Left lung (tissue), 10 donors: ENCODE results near the gene PRKD2. TPM values are rescaled to one million over a fixed set of nuclear protein-coding genes. Genes with fewer than 3 reads are reported as not detected.
A peak's percentile ranks its signal among the peaks of the same experiment; 100 is the strongest.

ENCODE experiments used
- ATAC-seq: fragments of 200-7000 bp; cut with Tn5 transposase; one replicate; pipeline ENCODE4 v1.9.1; 2020; ENCODE audit warnings: moderate library complexity
- DNase-seq, 4 donors: peaks; one replicate each; pipeline ENCODE4 v3.0.0-alpha.2; 2013 to 2020
- H3K27ac ChIP-seq, 2 donors: fragments of 200-600 bp; sonication (generic) in 1 of 2; one replicate each; pipeline versions ENCODE4 v1.5.0 to v1.8.0; 2020 to 2021
- H3K27me3 ChIP-seq, 2 donors: fragments of 200-600 bp; sonication (generic) in 1 of 2; one replicate each; pipeline versions ENCODE4 v1.5.0 to v1.8.0; 2020 to 2021
- H3K36me3 ChIP-seq, 2 donors: fragments of 200-600 bp; sonication (generic) in 1 of 2; one replicate each; pipeline versions ENCODE4 v1.5.0 to v1.8.0; 2020 to 2021
- H3K4me1 ChIP-seq, 2 donors: fragments of 200-600 bp; one replicate each; pipeline ENCODE4 v1.8.0; 2021
- H3K4me3 ChIP-seq, 2 donors: fragments of 200-600 bp; sonication (generic) in 1 of 2; one replicate each; pipeline versions ENCODE4 v1.5.0 to v1.8.0; 2020 to 2021; ENCODE audit warnings: mild to moderate bottlenecking in 1 of 2
- H3K9me3 ChIP-seq, 2 donors: fragments of 200-600 bp; sonication (generic) in 1 of 2; one replicate each; pipeline versions ENCODE4 v1.5.0 to v1.8.0; 2020 to 2021
- CTCF ChIP-seq, 2 donors: fragments of 200-600 bp; sonication (generic) in 1 of 2; IDR thresholded peaks; one replicate each; pipeline versions ENCODE4 v1.5.0 to v1.8.0; 2021; ENCODE audit warnings: antibody characterized with exemption in 2 of 2
- intact Hi-C, 2 donors: fragments of 100-400 bp; cut with DNase I; formaldehyde crosslinking; loops; one replicate each; pipeline versions ENCODE4 v1.11.2 to v1.14.2; 2022
- polyA plus RNA-seq, 6 donors: library from polyadenylated mRNA; unstranded; fragments of 120-200 nt; gene quantifications; one replicate each; pipeline ENCODE4 v1.2.1, GENCODE V29; 2013; ENCODE audit not compliant: insufficient read length in 6 of 6
- total RNA-seq, 2 donors: library from RNA; stranded (reverse); fragmentation: NEBNext Ultra II Directional; extraction: Animal tissue kit (Norgen Biotek cat#: 25700); gene quantifications; one replicate each; pipeline ENCODE4 v1.2.1, GENCODE V29; 2021
- donor health status: DM: no; HTN: yes; CAD: no.
- donor health status: DM: no; HTN: no; CAD: no.

PRKD2 gene
- total and polyA plus RNA-seq, 8 donors, result 37.8 to 61.4 (median 53.1) TPM

- intact Hi-C loops, result loop anchor here (5.0 to 10.0 kb wide), 3 partner anchors 87 to 232 kb away; no protein-coding TSS in a partner anchor
- no peaks in the 10 kb centered on the region for H3K9me3 ChIP-seq
- ATAC-seq (peak; percentile 34), DNase-seq (peak in 1 of 4 donors; percentile 81)
- no peaks in the 10 kb centered on the region for H3K27me3 ChIP-seq
- TF ChIP-seq CTCF (IDR thresholded peaks at IDR 0.05), result no peak
- H3K27ac ChIP-seq, result peak overlapping the region in 1 of 2 donors; percentile 33
- no peak overlapping the region for H3K4me3 ChIP-seq
- peaks cover 0 to 23% of the 10 kb centered on the region in 2 donors for H3K36me3 ChIP-seq
- H3K4me1 ChIP-seq, result peaks cover 8 to 31% of the 10 kb centered on the region in 2 donors
Measured at GRCh38 chr19:46755077-46755852, 38.4 kb upstream of the PRKD2 start.

- peak; percentile 52 for ATAC-seq
- DNase-seq, result peak in 2 of 4 donors; percentile 50 to 76
- intact Hi-C loops, result loop anchor here in 1 of 2 donors (10.0 kb wide), 1 partner anchor 91 kb away; no protein-coding TSS in a partner anchor
- peak; percentile 16 to 38 for TF ChIP-seq CTCF (IDR thresholded peaks at IDR 0.05)
- Histone ChIP-seq H3K9me3 (no peaks in the 10 kb centered on the region), H3K27me3 (no peaks in the 10 kb centered on the region), H3K36me3 (peaks cover 0 to 23% of the 10 kb centered on the region in 2 donors), H3K4me1 (peaks cover 8 to 25% of the 10 kb centered on the region in 2 donors), H3K27ac (no peak overlapping the region), H3K4me3 (no peak overlapping the region)
Measured at GRCh38 chr19:46753420-46754155, 36.7 kb upstream of the PRKD2 start.

- DNase-seq, result peak in 2 of 4 donors; percentile 46 to 84
- Histone ChIP-seq H3K27ac (no peak overlapping the region), H3K27me3 (no peaks in the 10 kb centered on the region), H3K4me3 (no peak overlapping the region), H3K36me3 (no peaks in the 10 kb centered on the region), H3K9me3 (no peaks in the 10 kb centered on the region), H3K4me1 (peaks cover 5 to 37% of the 10 kb centered on the region in 2 donors)
- peak; percentile 13 for ATAC-seq
- intact Hi-C loops, result no loop called here
- TF ChIP-seq CTCF (IDR thresholded peaks at IDR 0.05), result peak; percentile 63 to 81
Measured at GRCh38 chr19:46748325-46749109, 31.6 kb upstream of the PRKD2 start.

- no peaks in the 10 kb centered on the region for H3K27me3 ChIP-seq
- DNase-seq, result peak in 3 of 4 donors; percentile 58 to 91 (median 68)
- H3K9me3 ChIP-seq, result no peaks in the 10 kb centered on the region
- H3K4me1 ChIP-seq, result peaks cover 5 to 57% of the 10 kb centered on the region in 2 donors
- intact Hi-C loops, result no loop called here
- H3K4me3 ChIP-seq, result peak within 1 kb of the TSS; percentile 86 to 98
- peak within 1 kb of the TSS; percentile 81 to 85 for H3K27ac ChIP-seq
- ATAC-seq, result peak; percentile 81
- H3K36me3 ChIP-seq, result peaks cover 0 to 10% of the 10 kb centered on the region in 2 donors
- no peak for TF ChIP-seq CTCF (IDR thresholded peaks at IDR 0.05)
Measured at GRCh38 chr19:46746281-46747057, 29.6 kb upstream of the PRKD2 start, which contains the start of gene STRN4. Gene STRN4 (minus strand): TSS chr19:46746450. CDS start chr19:46746430, 20 bp downstream.
